Subcutaneous abdominal adipose tissue (tissue), 5 donors: Measurements from ENCODE around the gene PIK3AP1.
"Not testable (repeated sequence)": the region's sequence is repeated elsewhere in the genome, so short reads cannot be mapped to it uniquely, and the experiment has no call there.

Experiments used
- H3K27ac ChIP-seq: one replicate; pipeline ENCODE4 v1.7.0; 2013; ENCODE audit warnings: low read depth, mild to moderate bottlenecking, inconsistent platforms, low read length, moderate library complexity
- H3K27me3 ChIP-seq, 5 donors: one replicate each; pipeline ENCODE4 v1.7.0; 2013; ENCODE audit warnings: low read length in 5 of 5, inconsistent platforms in 1 of 5; ENCODE audit not compliant: control insufficient read depth in 5 of 5, insufficient read depth in 4 of 5
- H3K36me3 ChIP-seq, 5 donors: one replicate each; pipeline ENCODE4 v1.7.0; 2013; ENCODE audit warnings: low read length in 5 of 5; ENCODE audit not compliant: control insufficient read depth in 5 of 5, insufficient read depth in 5 of 5
- H3K4me1 ChIP-seq, 5 donors: one replicate each; pipeline ENCODE4 v1.7.0; 2013; ENCODE audit warnings: low read length in 5 of 5, mild to moderate bottlenecking in 3 of 5, moderate library complexity in 1 of 5; ENCODE audit not compliant: control insufficient read depth in 5 of 5, insufficient read depth in 5 of 5
- H3K4me3 ChIP-seq, 5 donors: one replicate each; pipeline ENCODE4 v1.7.0; 2013; ENCODE audit warnings: low read length in 5 of 5, low read depth in 1 of 5
- H3K9ac ChIP-seq, 5 donors: one replicate each; pipeline ENCODE4 v1.7.0; 2013; ENCODE audit warnings: low read length in 5 of 5, mild to moderate bottlenecking in 4 of 5, moderate library complexity in 3 of 5
- H3K9me3 ChIP-seq, 5 donors: one replicate each; pipeline ENCODE4 v1.7.0; 2013; ENCODE audit warnings: low read length in 5 of 5; ENCODE audit not compliant: control insufficient read depth in 5 of 5
- donor health status: healthy.
- donor health status: healthy.
- donor health status: healthy.
- donor health status: healthy.
- donor health status: healthy.

PIK3AP1 gene

GRCh38 chr10:96578022-96578421 lies 142.3 kb downstream of the PIK3AP1 start:
- peaks cover 0 to 23% (median 11%) of the 10 kb centered on the region in 5 donors for H3K4me1 ChIP-seq
- no peak overlapping the region for H3K27ac ChIP-seq
- no peaks in the 10 kb centered on the region for H3K9me3 ChIP-seq
- no peak overlapping the region for H3K4me3 ChIP-seq
- H3K36me3 ChIP-seq: peaks cover 0 to 6% (median 2%) of the 10 kb centered on the region in 5 donors
- H3K27me3 ChIP-seq: no peaks in the 10 kb centered on the region
- H3K9ac ChIP-seq: no peak overlapping the region

GRCh38 chr10:96577069-96577468 lies 143.2 kb downstream of the PIK3AP1 start:
- Histone ChIP-seq H3K36me3 (peaks cover 0 to 6% (median 2%) of the 10 kb centered on the region in 5 donors), H3K9me3 (no peaks in the 10 kb centered on the region), H3K27ac (no peak overlapping the region), H3K4me3 (no peak overlapping the region), H3K9ac (no peak overlapping the region), H3K4me1 (peaks cover 0 to 19% (median 8%) of the 10 kb centered on the region in 5 donors), H3K27me3 (no peaks in the 10 kb centered on the region)

- no peaks in the 10 kb centered on the region for H3K27me3 ChIP-seq
- H3K9ac ChIP-seq: no peak overlapping the region
- no peaks in the 10 kb centered on the region for H3K9me3 ChIP-seq
- no peak overlapping the region for H3K27ac ChIP-seq
- H3K36me3 ChIP-seq: peaks cover 0 to 6% (median 2%) of the 10 kb centered on the region in 5 donors
- peaks cover 0 to 15% (median 6%) of the 10 kb centered on the region in 5 donors for H3K4me1 ChIP-seq
- H3K4me3 ChIP-seq: no peak overlapping the region
Measured at GRCh38 chr10:96576277-96576980, 143.9 kb downstream of the PIK3AP1 start.

GRCh38 chr10:96574564-96574963 lies 145.8 kb downstream of the PIK3AP1 start:
- H3K9ac ChIP-seq, H3K36me3 ChIP-seq, H3K4me1 ChIP-seq, H3K9me3 ChIP-seq, H3K27ac ChIP-seq, H3K27me3 ChIP-seq, H3K4me3 ChIP-seq: not testable (repeated sequence)

GRCh38 chr10:96573036-96573435 lies 147.3 kb downstream of the PIK3AP1 start:
- Histone ChIP-seq H3K4me1 (peaks cover 0 to 5% (median 0%) of the 10 kb centered on the region in 5 donors), H3K27me3 (no peaks in the 10 kb centered on the region), H3K9ac (no peak overlapping the region), H3K4me3 (no peak overlapping the region), H3K36me3 (peaks cover 0 to 9% (median 2%) of the 10 kb centered on the region in 5 donors), H3K9me3 (no peaks in the 10 kb centered on the region), H3K27ac (no peak overlapping the region)

GRCh38 chr10:96570983-96571964 lies 149.0 kb downstream of the PIK3AP1 start:
- Histone ChIP-seq H3K27me3 (no peaks in the 10 kb centered on the region), H3K36me3 (peaks cover 0 to 6% (median 1%) of the 10 kb centered on the region in 5 donors), H3K4me3 (no peak overlapping the region), H3K27ac (no peak overlapping the region), H3K4me1 (peaks cover 0 to 5% (median 0%) of the 10 kb centered on the region in 5 donors), H3K9ac (no peak overlapping the region), H3K9me3 (no peaks in the 10 kb centered on the region)

GRCh38 chr10:96570511-96570910 lies 149.8 kb downstream of the PIK3AP1 start:
- peaks cover 0 to 5% (median 0%) of the 10 kb centered on the region in 5 donors for H3K4me1 ChIP-seq

GRCh38 chr10:96568402-96568801 lies 151.9 kb downstream of the PIK3AP1 start:
- Histone ChIP-seq H3K9me3 (no peaks in the 10 kb centered on the region), H3K4me3 (no peak overlapping the region), H3K27ac (no peak overlapping the region), H3K36me3 (peaks cover 0 to 10% (median 5%) of the 10 kb centered on the region in 5 donors), H3K4me1 (peaks cover 0 to 5% (median 0%) of the 10 kb centered on the region in 5 donors), H3K9ac (no peak overlapping the region), H3K27me3 (no peaks in the 10 kb centered on the region)

More at GRCh38 chr10:96570511-96570910, 149.8 kb downstream of the PIK3AP1 start:
- Histone ChIP-seq H3K27ac (no peak overlapping the region), H3K9ac (no peak overlapping the region), H3K4me3 (no peak overlapping the region), H3K9me3 (no peaks in the 10 kb centered on the region), H3K36me3 (peaks cover 0 to 6% (median 0%) of the 10 kb centered on the region in 5 donors), H3K27me3 (no peaks in the 10 kb centered on the region)

GRCh38 chr10:96565774-96566173 lies 154.5 kb downstream of the PIK3AP1 start:
- H3K9ac ChIP-seq: no peak overlapping the region
- no peaks in the 10 kb centered on the region for H3K4me1 ChIP-seq
- peaks cover 6 to 24% (median 16%) of the 10 kb centered on the region in 5 donors for H3K36me3 ChIP-seq
- no peaks in the 10 kb centered on the region for H3K27me3 ChIP-seq
- peaks cover 0 to 5% (median 0%) of the 10 kb centered on the region in 5 donors for H3K9me3 ChIP-seq
- H3K4me3 ChIP-seq: no peak overlapping the region
- no peak overlapping the region for H3K27ac ChIP-seq
